HCT116 (cell line): Measurements from ENCODE around the gene BDH1. TPM values are rescaled to one million over a fixed set of nuclear protein-coding genes. Genes with fewer than 3 reads are reported as not detected.

ENCODE experiments used
- ATAC-seq: fragments of 200-7000 bp; cut with Tn5 transposase; 2 replicates; pipeline ENCODE4 v1.9.1; 2020; ENCODE audit warnings: mild to moderate bottlenecking, moderate library complexity
- BruUV-seq: library from RNA; stranded (reverse); fragments of 400-500 nt; replicated peaks from 2 replicates; lab custom pipeline; 2021; lab: Mats Ljungman, UMichigan
- CTCF ChIA-PET: fragments of 300-600 bp; sonication (Branson Sonifier 250); formaldehyde crosslinking; loops from one replicate; lab custom pipeline; 2021; ENCODE audit warnings: antibody characterized with exemption; lab: Charles Lee
- POLR2A ChIA-PET: fragments of 300-600, 350-600 bp; sonication (Branson Sonifier 250); formaldehyde crosslinking; loops from one replicate; lab custom pipeline; 2021; ENCODE audit warnings: antibody characterized with exemption; lab: Charles Lee
- RAD21 ChIA-PET, 2 experiments: fragments of 300-600 bp; sonication (Branson Sonifier 250); formaldehyde crosslinking; loops; one replicate each; lab custom pipeline; 2023; ENCODE audit warnings: low total read pairs in 2 of 2; ENCODE audit not compliant: uncharacterized antibody in 2 of 2, unreplicated experiment in 2 of 2, low non-redundant PET in 1 of 2; lab: Charles Lee
- DNase-seq: peaks from one replicate; pipeline ENCODE4 v3.0.0-alpha.2; 2010; ENCODE audit warnings: low read depth, low spot score
- H2AFZ ChIP-seq: fragments of 200-600 bp; shearing (Covaris generic), sonication (generic); 2 replicates; pipeline ENCODE4 v1.6.1; 2017; ENCODE audit warnings: low read depth, mixed run types, mixed read lengths, antibody characterized with exemption, low read length; ENCODE audit not compliant: poor library complexity, severe bottlenecking
- H3K27ac ChIP-seq: 2 replicates; pipeline ENCODE4 v1.5.1; 2012; ENCODE audit warnings: low read depth, low read length
- H3K27me3 ChIP-seq: fragments of 200-600 bp; sonication (generic); 2 replicates; pipeline ENCODE4 v1.6.1; 2016; ENCODE audit warnings: mixed run types, low read length, mixed read lengths; ENCODE audit not compliant: insufficient read depth
- H3K36me3 ChIP-seq, 2 experiments: fragments of 200-500 bp in 1 of 2; fragments of 200-600 bp in 1 of 2; sonication (Bioruptor generic) in 1 of 2; sonication (generic) in 1 of 2; 2 replicates each; pipeline versions ENCODE4 v1.5.1 to v1.6.1; 2014 to 2016; ENCODE audit warnings: low read length in 2 of 2, inconsistent platforms in 1 of 2, mixed read lengths in 1 of 2, mixed run types in 1 of 2; ENCODE audit not compliant: insufficient read depth in 2 of 2, control insufficient read depth in 1 of 2
- H3K4me1 ChIP-seq, 2 experiments: fragments of 200-600 bp in 1 of 2; sonication (generic) in 1 of 2; 2 replicates each; pipeline versions ENCODE4 v1.5.1 to v1.6.1; 2012 to 2017; ENCODE audit warnings: low read length in 2 of 2, inconsistent platforms in 1 of 2, mild to moderate bottlenecking in 1 of 2, mixed read lengths in 1 of 2, mixed run types in 1 of 2, moderate library complexity in 1 of 2; ENCODE audit not compliant: insufficient read depth in 2 of 2, control insufficient read depth in 1 of 2
- H3K4me2 ChIP-seq: fragments of 200-600 bp; sonication (generic); 2 replicates; pipeline ENCODE4 v1.6.1; 2017; ENCODE audit warnings: mixed run types, low read length, mixed read lengths
- H3K4me3 ChIP-seq, 2 experiments: fragments of 200-600 bp in 1 of 2; sonication (generic) in 1 of 2; replicated peaks in 1 of 2; 2 replicates each; pipeline ENCODE4 v1.5.1; 2011 to 2016; ENCODE audit warnings: low read length in 2 of 2, control low read depth in 1 of 2, low read depth in 1 of 2, mild to moderate bottlenecking in 1 of 2, mixed read lengths in 1 of 2, mixed run types in 1 of 2
- H3K79me2 ChIP-seq: fragments of 200-600 bp; sonication (generic); 2 replicates; pipeline ENCODE4 v1.6.1; 2017; ENCODE audit warnings: mild to moderate bottlenecking, mixed run types, low read length, moderate library complexity, mixed read lengths; ENCODE audit not compliant: insufficient read depth
- H3K9ac ChIP-seq: fragments of 200-600 bp; sonication (generic); 2 replicates; pipeline ENCODE4 v1.6.1; 2016; ENCODE audit warnings: low read length, mixed read lengths
- H3K9me2 ChIP-seq: fragments of 200-600 bp; sonication (generic), shearing (Covaris generic); 2 replicates; pipeline ENCODE4 v1.6.1; 2017; ENCODE audit warnings: mixed run types, mild to moderate bottlenecking, moderate library complexity; ENCODE audit not compliant: insufficient read depth
- H3K9me3 ChIP-seq, 2 experiments: fragments of 200-500 bp in 1 of 2; fragments of 200-600 bp in 1 of 2; sonication (Bioruptor generic) in 1 of 2; sonication (generic) in 1 of 2; 2 replicates each; pipeline ENCODE4 v1.6.1; 2014 to 2017; ENCODE audit warnings: low read length in 2 of 2, mixed read lengths in 2 of 2, inconsistent platforms in 1 of 2, low read depth in 1 of 2, mild to moderate bottlenecking in 1 of 2, mixed run types in 1 of 2, moderate library complexity in 1 of 2; ENCODE audit not compliant: control insufficient read depth in 1 of 2, insufficient read depth in 1 of 2
- H4K20me1 ChIP-seq: fragments of 200-600 bp; sonication (generic), shearing (Covaris generic); 2 replicates; pipeline ENCODE4 v1.6.1; 2017; ENCODE audit warnings: mixed run types, mild to moderate bottlenecking, moderate library complexity; ENCODE audit not compliant: insufficient read depth
- CTCF ChIP-seq, 3 experiments: fragments of 200-600 bp in 1 of 3; sonication (generic) in 1 of 3; IDR thresholded peaks in 2 of 3; conservative IDR thresholded peaks in 1 of 3; 2 replicates each; pipeline ENCODE4 v1.5.1; 2012 to 2017; ENCODE audit warnings: low read depth in 2 of 3, low read length in 2 of 3, antibody characterized with exemption in 1 of 3, borderline replicate concordance in 1 of 3, control low read depth in 1 of 3, mild to moderate bottlenecking in 1 of 3, mixed read lengths in 1 of 3, mixed run types in 1 of 3, moderate library complexity in 1 of 3; ENCODE audit not compliant: insufficient read depth in 1 of 3
- EGR1 ChIP-seq: IDR thresholded peaks from 2 replicates; pipeline ENCODE4 v1.6.1; 2012; ENCODE audit warnings: low read depth
- ELF1 ChIP-seq: IDR thresholded peaks from 2 replicates; pipeline ENCODE4 v1.6.1; 2012; ENCODE audit warnings: low read depth, borderline replicate concordance
- EZH2 ChIP-seq: fragments of 200-600 bp; sonication (generic); IDR thresholded peaks from 2 replicates; pipeline ENCODE4 v1.6.1; 2017; ENCODE audit warnings: antibody characterized with exemption, mixed run types
- FOSL1 ChIP-seq: IDR thresholded peaks from 2 replicates; pipeline ENCODE4 v1.6.1; 2012; ENCODE audit warnings: low read depth
- POLR2A ChIP-seq: IDR thresholded peaks from 2 replicates; pipeline ENCODE4 v1.7.0; 2011; ENCODE audit warnings: borderline replicate concordance; ENCODE audit not compliant: insufficient read depth, insufficient read length; ENCODE audit errors: extremely low read depth
- POLR2AphosphoS5 ChIP-seq: IDR thresholded peaks from 2 replicates; pipeline ENCODE4 v1.6.1; 2011; ENCODE audit warnings: mild to moderate bottlenecking, low read depth, low read length, moderate library complexity
- SIN3A ChIP-seq: IDR thresholded peaks from 2 replicates; pipeline ENCODE4 v1.6.1; 2012; ENCODE audit warnings: low read depth
- SP1 ChIP-seq: IDR thresholded peaks from 2 replicates; pipeline ENCODE4 v1.6.1; 2012; ENCODE audit warnings: low read depth
- intact Hi-C: fragments of 100-400 bp; cut with micrococcal nuclease; formaldehyde crosslinking; loops from 2 replicates; pipeline ENCODE4 v1.10.0; 2022
- total RNA-seq: library from RNA; stranded (reverse); gene quantifications from one replicate; pipeline ENCODE4 v1.2.1, GENCODE V29; 2021; ENCODE audit not compliant: unreplicated experiment
- TF ChIP-seq, protein P1 (sequence below): IDR thresholded peaks from 2 replicates; pipeline ENCODE4 v1.6.1; 2012
- TF ChIP-seq, protein P2 (sequence below): IDR thresholded peaks from 2 replicates; pipeline ENCODE4 v1.6.1; 2012; ENCODE audit warnings: low read depth

Gene BDH1
- total RNA-seq, 1 experiment from 2014 or later: 26.6 TPM

GRCh38 chr3:197468866-197469382 is 86.8 kb downstream of the BDH1 start:
- no peaks in the 10 kb centered on the region for H3K27me3 ChIP-seq
- ChIA-PET RAD21 (no interaction called here), POLR2A (no interaction called here), CTCF (no interaction called here)
- H3K9me3 ChIP-seq: no peaks in the 10 kb centered on the region
- no peaks in the 10 kb centered on the region for H4K20me1 ChIP-seq
- no peaks in the 10 kb centered on the region for H3K79me2 ChIP-seq
- no peak for ATAC-seq
- DNase-seq: no peak
- no TSS peak for BruUV-seq
- H3K4me1 ChIP-seq: peaks cover 0 to 20% of the 10 kb centered on the region in 2 experiments; a peak in 2 of 4 replicates
- no peaks in the 10 kb centered on the region for H3K36me3 ChIP-seq
- no peak overlapping the region for H3K4me2 ChIP-seq
- H3K4me3 ChIP-seq: no peak overlapping the region
- TF ChIP-seq POLR2A: no peak
- TF ChIP-seq EZH2: no peak
- TF ChIP-seq, protein P1, sequence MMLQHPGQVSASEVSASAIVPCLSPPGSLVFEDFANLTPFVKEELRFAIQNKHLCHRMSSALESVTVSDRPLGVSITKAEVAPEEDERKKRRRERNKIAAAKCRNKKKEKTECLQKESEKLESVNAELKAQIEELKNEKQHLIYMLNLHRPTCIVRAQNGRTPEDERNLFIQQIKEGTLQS: no peak
- TF ChIP-seq SP1: no peak
- H3K27ac ChIP-seq: no peak overlapping the region
- H3K9ac ChIP-seq: no peak overlapping the region
- H3K9me2 ChIP-seq: no peaks in the 10 kb centered on the region
- intact Hi-C loops: no loop called here
- H2AFZ ChIP-seq: no peak overlapping the region

DNA sequence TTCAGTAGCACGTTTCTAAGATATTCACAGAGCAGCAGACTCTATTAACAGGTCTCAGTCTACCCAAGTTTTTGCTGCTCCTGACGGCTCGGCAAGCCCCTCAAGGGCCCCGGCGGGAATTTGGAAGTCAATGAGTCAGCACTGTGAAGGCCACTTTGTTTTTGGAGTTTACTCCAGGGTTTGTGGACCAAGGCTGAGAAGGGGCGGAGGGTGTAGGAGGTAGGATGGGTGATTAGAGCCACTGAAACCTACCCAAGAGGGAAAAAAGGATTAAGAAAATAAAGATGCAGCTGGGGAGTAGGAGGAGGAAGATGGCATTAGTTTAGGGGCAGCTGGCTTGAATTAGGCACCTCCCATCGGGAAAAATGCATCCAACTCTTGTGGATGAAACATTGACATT is 87.6 kb downstream of the BDH1 start:
- no peak for ATAC-seq
- H3K36me3 ChIP-seq: no peaks in the 10 kb centered on the region
- ChIA-PET CTCF (no interaction called here), RAD21 (no interaction called here), POLR2A (no interaction called here)
- H3K9me2 ChIP-seq: no peaks in the 10 kb centered on the region
- H3K27me3 ChIP-seq: no peaks in the 10 kb centered on the region
- no peak for DNase-seq
- H3K79me2 ChIP-seq: no peaks in the 10 kb centered on the region
- no peak overlapping the region for H3K27ac ChIP-seq
- no peak overlapping the region for H2AFZ ChIP-seq
- no peaks in the 10 kb centered on the region for H4K20me1 ChIP-seq
- no peaks in the 10 kb centered on the region for H3K9me3 ChIP-seq
- no peak overlapping the region for H3K9ac ChIP-seq
- peaks cover 0 to 23% of the 10 kb centered on the region in 2 experiments; a peak in 2 of 4 replicates for H3K4me1 ChIP-seq
- no peak overlapping the region for H3K4me3 ChIP-seq
- H3K4me2 ChIP-seq: no peak overlapping the region
- intact Hi-C loops: no loop called here
- no TSS peak for BruUV-seq
- no peak for TF ChIP-seq SIN3A
- no peak for TF ChIP-seq POLR2AphosphoS5
- TF ChIP-seq, protein P2, sequence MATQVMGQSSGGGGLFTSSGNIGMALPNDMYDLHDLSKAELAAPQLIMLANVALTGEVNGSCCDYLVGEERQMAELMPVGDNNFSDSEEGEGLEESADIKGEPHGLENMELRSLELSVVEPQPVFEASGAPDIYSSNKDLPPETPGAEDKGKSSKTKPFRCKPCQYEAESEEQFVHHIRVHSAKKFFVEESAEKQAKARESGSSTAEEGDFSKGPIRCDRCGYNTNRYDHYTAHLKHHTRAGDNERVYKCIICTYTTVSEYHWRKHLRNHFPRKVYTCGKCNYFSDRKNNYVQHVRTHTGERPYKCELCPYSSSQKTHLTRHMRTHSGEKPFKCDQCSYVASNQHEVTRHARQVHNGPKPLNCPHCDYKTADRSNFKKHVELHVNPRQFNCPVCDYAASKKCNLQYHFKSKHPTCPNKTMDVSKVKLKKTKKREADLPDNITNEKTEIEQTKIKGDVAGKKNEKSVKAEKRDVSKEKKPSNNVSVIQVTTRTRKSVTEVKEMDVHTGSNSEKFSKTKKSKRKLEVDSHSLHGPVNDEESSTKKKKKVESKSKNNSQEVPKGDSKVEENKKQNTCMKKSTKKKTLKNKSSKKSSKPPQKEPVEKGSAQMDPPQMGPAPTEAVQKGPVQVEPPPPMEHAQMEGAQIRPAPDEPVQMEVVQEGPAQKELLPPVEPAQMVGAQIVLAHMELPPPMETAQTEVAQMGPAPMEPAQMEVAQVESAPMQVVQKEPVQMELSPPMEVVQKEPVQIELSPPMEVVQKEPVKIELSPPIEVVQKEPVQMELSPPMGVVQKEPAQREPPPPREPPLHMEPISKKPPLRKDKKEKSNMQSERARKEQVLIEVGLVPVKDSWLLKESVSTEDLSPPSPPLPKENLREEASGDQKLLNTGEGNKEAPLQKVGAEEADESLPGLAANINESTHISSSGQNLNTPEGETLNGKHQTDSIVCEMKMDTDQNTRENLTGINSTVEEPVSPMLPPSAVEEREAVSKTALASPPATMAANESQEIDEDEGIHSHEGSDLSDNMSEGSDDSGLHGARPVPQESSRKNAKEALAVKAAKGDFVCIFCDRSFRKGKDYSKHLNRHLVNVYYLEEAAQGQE: no peak
- TF ChIP-seq ELF1: no peak
- no peak for TF ChIP-seq CTCF (IDR thresholded peaks at IDR 0.05 in 2 of 3, conservative IDR thresholded peaks at IDR 0.05 in 1 of 3; ENCODE audit: borderline replicate concordance in 1 of 3, insufficient read depth in 1 of 3, low read depth in 2 of 3, low read length in 2 of 3)
- no peak for TF ChIP-seq EGR1
- no peak for TF ChIP-seq FOSL1
- no peak for TF ChIP-seq POLR2A
- TF ChIP-seq SP1: no peak
- TF ChIP-seq, protein P1: no peak
